ENCODE measurements around the gene DHX40. TPM values are rescaled to one million over a fixed set of nuclear protein-coding genes. Genes with fewer than 3 reads are reported as not detected.
"Not testable (repeated sequence)": the region's sequence is repeated elsewhere in the genome, so short reads cannot be mapped to it uniquely, and the experiment has no call there.

DHX40 gene
- total RNA-seq: 10 to 100 TPM; 17.9 to 18.4 TPM

GRCh38 chr17:59565171-59565958 is at the start of gene DHX40:
TSS of gene DHX40 (plus strand) at chr17:59565610. CDS start at chr17:59565672, 62 bp downstream.
- peak; percentile 97 for DNase-seq
- Mint-ChIP-seq H3K9me3 (peaks cover 7% of the 10 kb centered on the region), H3K27ac (peak within 1 kb of the TSS; percentile 100), H3K36me3 (ENCODE audit: low read depth) (peaks cover 5% of the 10 kb centered on the region), H3K27me3 (no peaks in the 10 kb centered on the region), H3K4me1 (peaks cover 21% of the 10 kb centered on the region), H3K4me3 (peak within 1 kb of the TSS; percentile 100)
- POLR2A ChIA-PET: interaction anchor here (1.0 kb wide), 1 partner anchor 54 kb away, joined by 3 read pairs; no protein-coding TSS in a partner anchor
- CTCF ChIA-PET: interaction anchor here (0.5 to 1.0 kb wide), 2 partner anchors 211 to 236 kb away, joined by 3 read pairs; no protein-coding TSS in a partner anchor

- POLR2A ChIA-PET: no interaction called here
- peaks cover 2% of the 10 kb centered on the region for H3K4me1 Mint-ChIP-seq
- H3K9me3 Mint-ChIP-seq: no peaks in the 10 kb centered on the region
- peak overlapping the region; percentile 21 for H3K27ac Mint-ChIP-seq
- no peak for DNase-seq
- no peak overlapping the region for H3K4me3 Mint-ChIP-seq
- no peaks in the 10 kb centered on the region for H3K36me3 Mint-ChIP-seq (ENCODE audit: low read depth)
- CTCF ChIA-PET: interaction anchor here (0.6 kb wide), 2 partner anchors 54 to 901 kb away, joined by 3 read pairs; no protein-coding TSS in a partner anchor
- H3K27me3 Mint-ChIP-seq: peaks cover 13% of the 10 kb centered on the region
These were observed 49.0 kb upstream of the DHX40 start for GRCh38 chr17:59516451-59516850.

GRCh38 chr17:59519132-59519531 is 46.3 kb upstream of the DHX40 start:
- peaks cover 16% of the 10 kb centered on the region for H3K27me3 Mint-ChIP-seq
- no peaks in the 10 kb centered on the region for H3K36me3 Mint-ChIP-seq (ENCODE audit: low read depth)
- no peaks in the 10 kb centered on the region for H3K9me3 Mint-ChIP-seq
- POLR2A ChIA-PET: no interaction called here
- H3K27ac Mint-ChIP-seq: no peak overlapping the region
- DNase-seq: no peak
- H3K4me1 Mint-ChIP-seq: peaks cover 6% of the 10 kb centered on the region
- no peak overlapping the region for H3K4me3 Mint-ChIP-seq
- CTCF ChIA-PET: no interaction called here

GRCh38 chr17:59520251-59520650 is 45.2 kb upstream of the DHX40 start:
- Mint-ChIP-seq H3K9me3 (no peaks in the 10 kb centered on the region), H3K36me3 (ENCODE audit: low read depth) (no peaks in the 10 kb centered on the region), H3K4me1 (peaks cover 6% of the 10 kb centered on the region), H3K4me3 (no peak overlapping the region), H3K27ac (no peak overlapping the region), H3K27me3 (peaks cover 16% of the 10 kb centered on the region)
- no peak for DNase-seq
- CTCF ChIA-PET: interaction anchor here (0.5 to 0.6 kb wide), 2 partner anchors 88 to 270 kb away, joined by 3 read pairs; no protein-coding TSS in a partner anchor
- POLR2A ChIA-PET: no interaction called here

- no peaks in the 10 kb centered on the region for H3K9me3 Mint-ChIP-seq
- ChIA-PET POLR2A (no interaction called here), CTCF (interaction anchor here (0.6 to 1.5 kb wide), 8 partner anchors 11 to 375 kb away, joined by 3 to 4 read pairs (median 3); partner anchors contain the start of gene CLTC)
- no peaks in the 10 kb centered on the region for H3K36me3 Mint-ChIP-seq (ENCODE audit: low read depth)
- no peak overlapping the region for H3K27ac Mint-ChIP-seq
- H3K27me3 Mint-ChIP-seq: peaks cover 21% of the 10 kb centered on the region
- peaks cover 6% of the 10 kb centered on the region for H3K4me1 Mint-ChIP-seq
- no peak overlapping the region for H3K4me3 Mint-ChIP-seq
- peak; percentile 60 for DNase-seq
These were observed 43.8 kb upstream of the DHX40 start for GRCh38 chr17:59521465-59522126.

- H3K4me1 Mint-ChIP-seq; CTCF ChIA-PET; H3K4me3 Mint-ChIP-seq; DNase-seq; H3K27ac Mint-ChIP-seq; H3K9me3 Mint-ChIP-seq; H3K36me3 Mint-ChIP-seq (ENCODE audit: low read depth): not testable (repeated sequence)
- POLR2A ChIA-PET: interaction anchor here (0.6 kb wide), 1 partner anchor 161 kb away, joined by 3 read pairs; no protein-coding TSS in a partner anchor
- H3K27me3 Mint-ChIP-seq: peaks cover 25% of the 10 kb centered on the region
These were observed 40.5 kb upstream of the DHX40 start for GRCh38 chr17:59524930-59525329.

- CTCF ChIA-PET: no interaction called here
These were observed 39.7 kb upstream of the DHX40 start for GRCh38 chr17:59525668-59526067.

GRCh38 chr17:59526451-59526850 is 39.0 kb upstream of the DHX40 start:
- H3K4me1 Mint-ChIP-seq: peaks cover 4% of the 10 kb centered on the region
- H3K9me3 Mint-ChIP-seq: no peaks in the 10 kb centered on the region
- CTCF ChIA-PET: interaction anchor here (1.2 kb wide), 1 partner anchor 180 kb away, joined by 6 read pairs; the partner anchor contains the start of gene PTRH2

More at GRCh38 chr17:59525668-59526067, 39.7 kb upstream of the DHX40 start:
- H3K27ac Mint-ChIP-seq: no peak overlapping the region
- H3K36me3 Mint-ChIP-seq (ENCODE audit: low read depth): no peaks in the 10 kb centered on the region
- DNase-seq: no peak
- no peaks in the 10 kb centered on the region for H3K9me3 Mint-ChIP-seq
- peaks cover 20% of the 10 kb centered on the region for H3K27me3 Mint-ChIP-seq
- H3K4me1 Mint-ChIP-seq: peaks cover 6% of the 10 kb centered on the region
- no peak overlapping the region for H3K4me3 Mint-ChIP-seq
- POLR2A ChIA-PET: no interaction called here

GRCh38 chr17:59527325-59527917 is 38.0 kb upstream of the DHX40 start:
- H3K9me3 Mint-ChIP-seq: no peaks in the 10 kb centered on the region
- no peak overlapping the region for H3K4me3 Mint-ChIP-seq
- ChIA-PET CTCF (interaction anchor here (1.2 kb wide), 1 partner anchor 180 kb away, joined by 6 read pairs; the partner anchor contains the start of gene PTRH2), POLR2A (no interaction called here)
- H3K27me3 Mint-ChIP-seq: peaks cover 17% of the 10 kb centered on the region
- H3K36me3 Mint-ChIP-seq (ENCODE audit: low read depth): no peaks in the 10 kb centered on the region
- H3K4me1 Mint-ChIP-seq: no peaks in the 10 kb centered on the region
- no peak overlapping the region for H3K27ac Mint-ChIP-seq
- DNase-seq: no peak

More at GRCh38 chr17:59526451-59526850, 39.0 kb upstream of the DHX40 start:
- no peaks in the 10 kb centered on the region for H3K36me3 Mint-ChIP-seq (ENCODE audit: low read depth)
- H3K27me3 Mint-ChIP-seq: peaks cover 18% of the 10 kb centered on the region
- no peak overlapping the region for H3K4me3 Mint-ChIP-seq
- POLR2A ChIA-PET: no interaction called here
- DNase-seq: no peak
- no peak overlapping the region for H3K27ac Mint-ChIP-seq

GRCh38 chr17:59527931-59528330 is 37.5 kb upstream of the DHX40 start:
- no peaks in the 10 kb centered on the region for H3K4me1 Mint-ChIP-seq
- ChIA-PET CTCF (no interaction called here), POLR2A (no interaction called here)
- no peak overlapping the region for H3K27ac Mint-ChIP-seq
- no peak overlapping the region for H3K4me3 Mint-ChIP-seq
- H3K9me3 Mint-ChIP-seq: no peaks in the 10 kb centered on the region
- H3K27me3 Mint-ChIP-seq: peaks cover 17% of the 10 kb centered on the region
- no peak for DNase-seq
- H3K36me3 Mint-ChIP-seq (ENCODE audit: low read depth): no peaks in the 10 kb centered on the region

- ChIA-PET CTCF (interaction anchor here (1.1 kb wide), 1 partner anchor 30 kb away, joined by 3 read pairs; no protein-coding TSS in a partner anchor), POLR2A (interaction anchor here (0.6 kb wide), 1 partner anchor 379 kb away, joined by 4 read pairs; no protein-coding TSS in a partner anchor)
- peaks cover 15% of the 10 kb centered on the region for H3K27me3 Mint-ChIP-seq
- no peak overlapping the region for H3K27ac Mint-ChIP-seq
- no peaks in the 10 kb centered on the region for H3K4me1 Mint-ChIP-seq
- H3K4me3 Mint-ChIP-seq: no peak overlapping the region
- no peaks in the 10 kb centered on the region for H3K36me3 Mint-ChIP-seq (ENCODE audit: low read depth)
- no peak for DNase-seq
- H3K9me3 Mint-ChIP-seq: no peaks in the 10 kb centered on the region
These were observed 34.9 kb upstream of the DHX40 start for GRCh38 chr17:59530531-59530930.

- H3K9me3 Mint-ChIP-seq: no peaks in the 10 kb centered on the region
- H3K36me3 Mint-ChIP-seq (ENCODE audit: low read depth): no peaks in the 10 kb centered on the region
- no peak for DNase-seq
- CTCF ChIA-PET: interaction anchor here (1.0 kb wide), 1 partner anchor 12 kb away, joined by 3 read pairs; no protein-coding TSS in a partner anchor
- H3K4me3 Mint-ChIP-seq: no peak overlapping the region
- H3K4me1 Mint-ChIP-seq: no peaks in the 10 kb centered on the region
- peaks cover 11% of the 10 kb centered on the region for H3K27me3 Mint-ChIP-seq
- no peak overlapping the region for H3K27ac Mint-ChIP-seq
- POLR2A ChIA-PET: no interaction called here
These were observed 31.7 kb upstream of the DHX40 start for GRCh38 chr17:59533694-59534093.
